ENCODE measurements around the gene KY. TPM values are rescaled to one million over a fixed set of nuclear protein-coding genes. Genes with fewer than 3 reads are reported as not detected.

The KY gene
- total and polyA plus RNA-seq, 2 donors (not counting 1 experiment from before 2014, with no cell fraction given): not detected

DNA sequence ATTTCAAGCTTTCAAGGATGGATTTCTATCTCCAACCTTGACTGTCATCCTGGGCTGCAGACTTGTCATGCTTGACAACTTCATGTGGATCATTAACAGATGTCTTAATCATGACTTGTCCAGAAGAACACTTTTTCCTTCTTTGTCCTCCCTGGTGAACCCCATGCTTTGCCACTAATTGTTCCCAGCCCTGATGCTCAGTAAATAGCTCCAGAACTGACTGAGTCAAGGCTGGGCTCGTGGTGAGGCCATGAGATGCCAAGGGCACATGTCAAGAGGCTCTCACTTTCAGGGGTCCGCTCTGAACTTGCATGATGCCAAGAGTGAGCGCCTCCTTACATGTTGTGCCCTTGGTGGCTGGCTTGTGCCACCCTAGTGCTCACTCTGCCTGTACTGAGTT lies 48.9 kb upstream of the KY start:
- ChIA-PET POLR2A (no interaction called here), CTCF (no interaction called here)
- Mint-ChIP-seq H3K27ac (no peak overlapping the region), H3K4me3 (no peak overlapping the region), H3K4me1 (no peaks in the 10 kb centered on the region), H3K27me3 (no peaks in the 10 kb centered on the region), H3K9me3 (ENCODE audit: insufficient read depth) (peaks cover 2% of the 10 kb centered on the region)
- no peaks in the 10 kb centered on the region for H3K9me3 ChIP-seq (ENCODE audit: control extremely low read depth in 1 of 3, control insufficient read depth in 2 of 3, insufficient read depth in 1 of 3, low read length in 2 of 3)
- H3K79me2 ChIP-seq (ENCODE audit: control insufficient read depth, insufficient read depth, low read length): no peaks in the 10 kb centered on the region
- DNase-seq (no peak), ATAC-seq (ENCODE audit: low read depth) (no peak)
- no peak overlapping the region for H3K4me2 ChIP-seq (replicated peaks; ENCODE audit: low read depth, low read length, poor library complexity, severe bottlenecking)
- H4K20me1 ChIP-seq (ENCODE audit: control insufficient read depth, insufficient read depth, low read length, poor library complexity, severe bottlenecking): no peaks in the 10 kb centered on the region
- no peak overlapping the region for H2AFZ ChIP-seq (ENCODE audit: insufficient read depth, low read depth, low read length, poor library complexity, severe bottlenecking)
- no peaks in the 10 kb centered on the region for H3K4me1 ChIP-seq (ENCODE audit: control insufficient read depth in 2 of 2, insufficient read depth in 2 of 2, low read length in 2 of 2)
- TF ChIP-seq, protein P1, sequence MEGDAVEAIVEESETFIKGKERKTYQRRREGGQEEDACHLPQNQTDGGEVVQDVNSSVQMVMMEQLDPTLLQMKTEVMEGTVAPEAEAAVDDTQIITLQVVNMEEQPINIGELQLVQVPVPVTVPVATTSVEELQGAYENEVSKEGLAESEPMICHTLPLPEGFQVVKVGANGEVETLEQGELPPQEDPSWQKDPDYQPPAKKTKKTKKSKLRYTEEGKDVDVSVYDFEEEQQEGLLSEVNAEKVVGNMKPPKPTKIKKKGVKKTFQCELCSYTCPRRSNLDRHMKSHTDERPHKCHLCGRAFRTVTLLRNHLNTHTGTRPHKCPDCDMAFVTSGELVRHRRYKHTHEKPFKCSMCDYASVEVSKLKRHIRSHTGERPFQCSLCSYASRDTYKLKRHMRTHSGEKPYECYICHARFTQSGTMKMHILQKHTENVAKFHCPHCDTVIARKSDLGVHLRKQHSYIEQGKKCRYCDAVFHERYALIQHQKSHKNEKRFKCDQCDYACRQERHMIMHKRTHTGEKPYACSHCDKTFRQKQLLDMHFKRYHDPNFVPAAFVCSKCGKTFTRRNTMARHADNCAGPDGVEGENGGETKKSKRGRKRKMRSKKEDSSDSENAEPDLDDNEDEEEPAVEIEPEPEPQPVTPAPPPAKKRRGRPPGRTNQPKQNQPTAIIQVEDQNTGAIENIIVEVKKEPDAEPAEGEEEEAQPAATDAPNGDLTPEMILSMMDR (IDR thresholded peaks at IDR 0.05): no peak
- no peaks in the 10 kb centered on the region for H3K36me3 ChIP-seq (replicated peaks in 1 of 2; ENCODE audit: control extremely low read depth in 1 of 2, control insufficient read depth in 1 of 2, extremely low read depth in 1 of 2, insufficient read depth in 2 of 2, low read length in 1 of 2)
- no peaks in the 10 kb centered on the region for H3K27me3 ChIP-seq (replicated peaks in 1 of 4; ENCODE audit: control extremely low read depth in 1 of 4, control insufficient read depth in 3 of 4, insufficient read depth in 4 of 4, low read length in 3 of 4)
- H3K4me3 ChIP-seq (ENCODE audit: control extremely low read depth in 1 of 5, extremely low read depth in 1 of 5, insufficient read depth in 1 of 5, low read depth in 2 of 5, low read length in 4 of 5): no peak overlapping the region
- no peak overlapping the region for H3K27ac ChIP-seq (ENCODE audit: low read length in 2 of 2)
- H3K9ac ChIP-seq (ENCODE audit: low read length): no peak overlapping the region
- intact Hi-C loops (cut with micrococcal nuclease): no loop called here
- WGBS (ENCODE audit: insufficient coverage): 82% methylated on average over 3 of the region's 3 CpGs

DNA sequence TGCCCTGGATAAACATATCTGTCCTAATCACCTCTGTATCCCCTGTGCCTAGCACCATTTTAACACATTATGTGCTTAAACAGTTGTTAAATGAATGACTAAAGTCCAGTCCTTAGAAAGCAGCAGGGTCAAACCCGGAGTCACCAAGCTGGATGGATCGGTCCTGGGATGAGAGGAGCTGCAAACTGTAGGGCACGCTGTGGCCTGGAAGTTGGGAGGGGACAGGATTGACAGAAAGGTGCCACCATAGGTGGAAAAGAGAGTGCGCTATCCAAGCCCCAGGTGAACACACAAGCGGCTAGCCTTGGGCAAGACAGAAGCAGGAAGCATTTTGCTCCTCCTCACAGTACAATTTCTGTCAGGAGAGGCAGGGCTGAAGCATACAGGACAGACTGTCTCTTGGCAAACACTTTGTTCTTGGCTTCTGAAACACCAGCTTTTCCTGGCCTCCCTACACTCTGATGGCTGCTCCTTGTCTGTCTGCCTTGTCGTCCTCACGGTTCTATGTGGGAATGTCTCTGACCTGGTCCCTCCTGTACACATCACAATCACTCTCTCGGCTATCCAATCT lies 48.4 kb upstream of the KY start:
- ChIA-PET POLR2A (no interaction called here), CTCF (no interaction called here)
- ATAC-seq (ENCODE audit: low read depth) (no peak), DNase-seq (no peak)
- H3K9ac ChIP-seq (ENCODE audit: low read length): no peak overlapping the region
- no peaks in the 10 kb centered on the region for H3K79me2 ChIP-seq (ENCODE audit: control insufficient read depth, insufficient read depth, low read length)
- no peak overlapping the region for H2AFZ ChIP-seq (ENCODE audit: insufficient read depth, low read depth, low read length, poor library complexity, severe bottlenecking)
- no peak for TF ChIP-seq EZH2 (IDR thresholded peaks at IDR 0.05; ENCODE audit: borderline replicate concordance, insufficient read depth, low read depth, low read length, poor library complexity, severe bottlenecking)
- TF ChIP-seq, protein P1 (IDR thresholded peaks at IDR 0.05): no peak
- H3K9me3 Mint-ChIP-seq (ENCODE audit: insufficient read depth): peaks cover 2% of the 10 kb centered on the region
- no peaks in the 10 kb centered on the region for H3K36me3 ChIP-seq (replicated peaks in 1 of 2; ENCODE audit: control extremely low read depth in 1 of 2, control insufficient read depth in 1 of 2, extremely low read depth in 1 of 2, insufficient read depth in 2 of 2, low read length in 1 of 2)
- H3K4me2 ChIP-seq (replicated peaks; ENCODE audit: low read depth, low read length, poor library complexity, severe bottlenecking): no peak overlapping the region
- no peak overlapping the region for H3K4me3 Mint-ChIP-seq
- WGBS (ENCODE audit: insufficient coverage): 96% methylated on average over 7 of the region's 8 CpGs
- no peak overlapping the region for H3K27ac ChIP-seq (ENCODE audit: low read length in 2 of 2)
- H3K27me3 Mint-ChIP-seq: no peaks in the 10 kb centered on the region
- H3K27ac Mint-ChIP-seq: no peak overlapping the region
- H3K4me3 ChIP-seq (ENCODE audit: control extremely low read depth in 1 of 5, extremely low read depth in 1 of 5, insufficient read depth in 1 of 5, low read depth in 2 of 5, low read length in 4 of 5): no peak overlapping the region
- intact Hi-C loops (cut with micrococcal nuclease): no loop called here
- no peaks in the 10 kb centered on the region for H3K27me3 ChIP-seq (replicated peaks in 1 of 4; ENCODE audit: control extremely low read depth in 1 of 4, control insufficient read depth in 3 of 4, insufficient read depth in 4 of 4, low read length in 3 of 4)
- no peaks in the 10 kb centered on the region for H3K9me3 ChIP-seq (ENCODE audit: control extremely low read depth in 1 of 3, control insufficient read depth in 2 of 3, insufficient read depth in 1 of 3, low read length in 2 of 3)
- H3K4me1 ChIP-seq (ENCODE audit: control insufficient read depth in 2 of 2, insufficient read depth in 2 of 2, low read length in 2 of 2): no peaks in the 10 kb centered on the region
- no peaks in the 10 kb centered on the region for H3K4me1 Mint-ChIP-seq
- H4K20me1 ChIP-seq (ENCODE audit: control insufficient read depth, insufficient read depth, low read length, poor library complexity, severe bottlenecking): no peaks in the 10 kb centered on the region

All from B cell (primary cell).